HCT116 (cell line): Measurements from ENCODE around the gene PTGER4. TPM values are rescaled to one million over a fixed set of nuclear protein-coding genes. Genes with fewer than 3 reads are reported as not detected.
A peak's percentile ranks its signal among the peaks of the same experiment; 100 is the strongest.

Experiments used
- ATAC-seq: fragments of 200-7000 bp; cut with Tn5 transposase; 2 replicates; pipeline ENCODE4 v1.9.1; 2020; ENCODE audit warnings: mild to moderate bottlenecking, moderate library complexity
- BruUV-seq: library from RNA; stranded (reverse); fragments of 400-500 nt; replicated peaks from 2 replicates; lab custom pipeline; 2021; lab: Mats Ljungman, UMichigan
- CTCF ChIA-PET: fragments of 300-600 bp; sonication (Branson Sonifier 250); formaldehyde crosslinking; loops from one replicate; lab custom pipeline; 2021; ENCODE audit warnings: antibody characterized with exemption; lab: Charles Lee
- POLR2A ChIA-PET: fragments of 300-600, 350-600 bp; sonication (Branson Sonifier 250); formaldehyde crosslinking; loops from one replicate; lab custom pipeline; 2021; ENCODE audit warnings: antibody characterized with exemption; lab: Charles Lee
- RAD21 ChIA-PET, 2 experiments: fragments of 300-600 bp; sonication (Branson Sonifier 250); formaldehyde crosslinking; loops; one replicate each; lab custom pipeline; 2023; ENCODE audit warnings: low total read pairs in 2 of 2; ENCODE audit not compliant: uncharacterized antibody in 2 of 2, unreplicated experiment in 2 of 2, low non-redundant PET in 1 of 2; lab: Charles Lee
- DNase-seq: peaks from one replicate; pipeline ENCODE4 v3.0.0-alpha.2; 2010; ENCODE audit warnings: low read depth, low spot score
- H2AFZ ChIP-seq: fragments of 200-600 bp; shearing (Covaris generic), sonication (generic); 2 replicates; pipeline ENCODE4 v1.6.1; 2017; ENCODE audit warnings: low read depth, mixed run types, mixed read lengths, antibody characterized with exemption, low read length; ENCODE audit not compliant: poor library complexity, severe bottlenecking
- H3K27ac ChIP-seq: 2 replicates; pipeline ENCODE4 v1.5.1; 2012; ENCODE audit warnings: low read depth, low read length
- H3K27me3 ChIP-seq: fragments of 200-600 bp; sonication (generic); 2 replicates; pipeline ENCODE4 v1.6.1; 2016; ENCODE audit warnings: mixed run types, low read length, mixed read lengths; ENCODE audit not compliant: insufficient read depth
- H3K36me3 ChIP-seq, 2 experiments: fragments of 200-500 bp in 1 of 2; fragments of 200-600 bp in 1 of 2; sonication (Bioruptor generic) in 1 of 2; sonication (generic) in 1 of 2; 2 replicates each; pipeline versions ENCODE4 v1.5.1 to v1.6.1; 2014 to 2016; ENCODE audit warnings: low read length in 2 of 2, inconsistent platforms in 1 of 2, mixed read lengths in 1 of 2, mixed run types in 1 of 2; ENCODE audit not compliant: insufficient read depth in 2 of 2, control insufficient read depth in 1 of 2
- H3K4me1 ChIP-seq, 2 experiments: fragments of 200-600 bp in 1 of 2; sonication (generic) in 1 of 2; 2 replicates each; pipeline versions ENCODE4 v1.5.1 to v1.6.1; 2012 to 2017; ENCODE audit warnings: low read length in 2 of 2, inconsistent platforms in 1 of 2, mild to moderate bottlenecking in 1 of 2, mixed read lengths in 1 of 2, mixed run types in 1 of 2, moderate library complexity in 1 of 2; ENCODE audit not compliant: insufficient read depth in 2 of 2, control insufficient read depth in 1 of 2
- H3K4me2 ChIP-seq: fragments of 200-600 bp; sonication (generic); 2 replicates; pipeline ENCODE4 v1.6.1; 2017; ENCODE audit warnings: mixed run types, low read length, mixed read lengths
- H3K4me3 ChIP-seq, 2 experiments: fragments of 200-600 bp in 1 of 2; sonication (generic) in 1 of 2; replicated peaks in 1 of 2; 2 replicates each; pipeline ENCODE4 v1.5.1; 2011 to 2016; ENCODE audit warnings: low read length in 2 of 2, control low read depth in 1 of 2, low read depth in 1 of 2, mild to moderate bottlenecking in 1 of 2, mixed read lengths in 1 of 2, mixed run types in 1 of 2
- H3K79me2 ChIP-seq: fragments of 200-600 bp; sonication (generic); 2 replicates; pipeline ENCODE4 v1.6.1; 2017; ENCODE audit warnings: mild to moderate bottlenecking, mixed run types, low read length, moderate library complexity, mixed read lengths; ENCODE audit not compliant: insufficient read depth
- H3K9ac ChIP-seq: fragments of 200-600 bp; sonication (generic); 2 replicates; pipeline ENCODE4 v1.6.1; 2016; ENCODE audit warnings: low read length, mixed read lengths
- H3K9me2 ChIP-seq: fragments of 200-600 bp; sonication (generic), shearing (Covaris generic); 2 replicates; pipeline ENCODE4 v1.6.1; 2017; ENCODE audit warnings: mixed run types, mild to moderate bottlenecking, moderate library complexity; ENCODE audit not compliant: insufficient read depth
- H3K9me3 ChIP-seq, 2 experiments: fragments of 200-500 bp in 1 of 2; fragments of 200-600 bp in 1 of 2; sonication (Bioruptor generic) in 1 of 2; sonication (generic) in 1 of 2; 2 replicates each; pipeline ENCODE4 v1.6.1; 2014 to 2017; ENCODE audit warnings: low read length in 2 of 2, mixed read lengths in 2 of 2, inconsistent platforms in 1 of 2, low read depth in 1 of 2, mild to moderate bottlenecking in 1 of 2, mixed run types in 1 of 2, moderate library complexity in 1 of 2; ENCODE audit not compliant: control insufficient read depth in 1 of 2, insufficient read depth in 1 of 2
- H4K20me1 ChIP-seq: fragments of 200-600 bp; sonication (generic), shearing (Covaris generic); 2 replicates; pipeline ENCODE4 v1.6.1; 2017; ENCODE audit warnings: mixed run types, mild to moderate bottlenecking, moderate library complexity; ENCODE audit not compliant: insufficient read depth
- CBX3 ChIP-seq: IDR thresholded peaks from 2 replicates; pipeline ENCODE4 v1.6.1; 2012; ENCODE audit warnings: low read depth
- CEBPB ChIP-seq: IDR thresholded peaks from 2 replicates; pipeline ENCODE4 v1.6.1; 2012; ENCODE audit warnings: low read depth
- EGR1 ChIP-seq: IDR thresholded peaks from 2 replicates; pipeline ENCODE4 v1.6.1; 2012; ENCODE audit warnings: low read depth
- ELF1 ChIP-seq: IDR thresholded peaks from 2 replicates; pipeline ENCODE4 v1.6.1; 2012; ENCODE audit warnings: low read depth, borderline replicate concordance
- EZH2 ChIP-seq: fragments of 200-600 bp; sonication (generic); IDR thresholded peaks from 2 replicates; pipeline ENCODE4 v1.6.1; 2017; ENCODE audit warnings: antibody characterized with exemption, mixed run types
- EZH2phosphoT487 ChIP-seq: fragments of 200-600 bp; IDR thresholded peaks from 2 replicates; pipeline ENCODE4 v1.6.1; 2018; ENCODE audit warnings: antibody characterized with exemption, borderline replicate concordance
- FOSL1 ChIP-seq: IDR thresholded peaks from 2 replicates; pipeline ENCODE4 v1.6.1; 2012; ENCODE audit warnings: low read depth
- JUND ChIP-seq: IDR thresholded peaks from 2 replicates; pipeline ENCODE4 v1.6.1; 2012
- POLR2A ChIP-seq: IDR thresholded peaks from 2 replicates; pipeline ENCODE4 v1.7.0; 2011; ENCODE audit warnings: borderline replicate concordance; ENCODE audit not compliant: insufficient read depth, insufficient read length; ENCODE audit errors: extremely low read depth
- POLR2AphosphoS5 ChIP-seq: IDR thresholded peaks from 2 replicates; pipeline ENCODE4 v1.6.1; 2011; ENCODE audit warnings: mild to moderate bottlenecking, low read depth, low read length, moderate library complexity
- SP1 ChIP-seq: IDR thresholded peaks from 2 replicates; pipeline ENCODE4 v1.6.1; 2012; ENCODE audit warnings: low read depth
- SRF ChIP-seq: IDR thresholded peaks from 2 replicates; pipeline ENCODE4 v1.6.1; 2012; ENCODE audit warnings: low read depth
- TCF7L2 ChIP-seq: IDR thresholded peaks from 2 replicates; pipeline ENCODE4 v1.7.0; 2011; ENCODE audit warnings: borderline replicate concordance, inconsistent platforms; ENCODE audit not compliant: insufficient read depth, insufficient read length; ENCODE audit errors: extremely low read depth
- YY1 ChIP-seq: IDR thresholded peaks from 2 replicates; pipeline ENCODE4 v1.6.1; 2011; ENCODE audit warnings: low read length, low read depth, moderate library complexity, mild to moderate bottlenecking; ENCODE audit not compliant: insufficient replicate concordance; ENCODE audit errors: extremely low read depth
- ZFX ChIP-seq: fragments of 450-650 bp; IDR thresholded peaks from 2 replicates; pipeline ENCODE4 v1.6.1; 2017
- ZNF274 ChIP-seq: fragments of 200-500 bp; sonication (Bioruptor generic); IDR thresholded peaks from 2 replicates; pipeline ENCODE4 v1.6.1; 2014; ENCODE audit warnings: mild to moderate bottlenecking, low read depth, low read length, inconsistent platforms
- intact Hi-C: fragments of 100-400 bp; cut with micrococcal nuclease; formaldehyde crosslinking; loops from 2 replicates; pipeline ENCODE4 v1.10.0; 2022
- total RNA-seq: library from RNA; stranded (reverse); gene quantifications from one replicate; pipeline ENCODE4 v1.2.1, GENCODE V29; 2021; ENCODE audit not compliant: unreplicated experiment
- TF ChIP-seq, protein P1 (sequence below): IDR thresholded peaks from 2 replicates; pipeline ENCODE4 v1.6.1; 2012
- TF ChIP-seq, protein P2 (sequence below): IDR thresholded peaks from 2 replicates; pipeline ENCODE4 v1.6.1; 2012; ENCODE audit warnings: low read depth
- TF ChIP-seq, protein P3 (sequence below), 3 experiments: fragments of 200-600 bp in 1 of 3; sonication (generic) in 1 of 3; IDR thresholded peaks in 2 of 3; conservative IDR thresholded peaks in 1 of 3; 2 replicates each; pipeline ENCODE4 v1.5.1; 2012 to 2017; ENCODE audit warnings: low read depth in 2 of 3, low read length in 2 of 3, antibody characterized with exemption in 1 of 3, borderline replicate concordance in 1 of 3, control low read depth in 1 of 3, mild to moderate bottlenecking in 1 of 3, mixed read lengths in 1 of 3, mixed run types in 1 of 3, moderate library complexity in 1 of 3; ENCODE audit not compliant: insufficient read depth in 1 of 3
- TF ChIP-seq, protein P4 (sequence below): IDR thresholded peaks from 2 replicates; pipeline ENCODE4 v1.6.1; 2012

Gene PTGER4
- total RNA-seq, 1 experiment from 2014 or later: 3.0 TPM

DNA sequence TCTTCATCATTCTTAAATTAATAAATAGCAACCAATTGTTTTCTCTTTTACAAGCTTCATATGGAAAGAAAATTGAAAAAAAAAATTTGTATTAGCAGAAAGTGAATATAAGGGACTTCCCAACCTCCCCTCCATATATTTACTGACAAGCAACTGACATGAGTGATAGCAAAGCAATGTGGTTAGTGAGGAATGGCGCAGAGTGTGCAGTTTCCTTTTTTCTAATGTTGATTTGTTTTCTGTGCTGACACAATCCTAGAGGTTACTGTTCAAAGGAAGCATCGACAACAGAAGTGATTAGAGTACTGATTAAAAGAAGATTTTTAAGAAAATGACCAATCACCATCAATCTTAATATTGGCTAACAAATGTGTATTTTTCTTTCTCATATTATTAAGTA, 1.7 kb upstream of the PTGER4 start:
- CTCF ChIA-PET: no interaction called here
- RAD21 ChIA-PET: no interaction called here

More for the DNA sequence above, 1.7 kb upstream of the PTGER4 start:
- no peaks in the 10 kb centered on the region for H3K36me3 ChIP-seq
- H3K9me3 ChIP-seq: no peaks in the 10 kb centered on the region
- peak overlapping the region; percentile 92; the same call in 1 of the 2 replicates for H3K27ac ChIP-seq
- peaks cover 19 to 33% of the 10 kb centered on the region in 2 experiments for H3K4me1 ChIP-seq
- H3K9ac ChIP-seq: no peak overlapping the region
- no peak overlapping the region for H2AFZ ChIP-seq
- no peaks in the 10 kb centered on the region for H3K27me3 ChIP-seq
- intact Hi-C loops: no loop called here
- POLR2A ChIA-PET: interaction anchor here (0.7 kb wide), 1 partner anchor 475 kb away, joined by 4 read pairs; no protein-coding TSS in a partner anchor
- no TSS peak for BruUV-seq
- DNase-seq (no peak), ATAC-seq (no peak)
- TF ChIP-seq ZNF274 (no peak), ELF1 (no peak), ZFX (no peak), CBX3 (no peak), TCF7L2 (no peak), FOSL1 (no peak), CEBPB (no peak), JUND (no peak), EZH2 (no peak), EGR1 (no peak), EZH2phosphoT487 (no peak), SRF (no peak), SP1 (no peak), YY1 (no peak), POLR2AphosphoS5 (no peak), POLR2A (no peak)
- TF ChIP-seq, protein P1, sequence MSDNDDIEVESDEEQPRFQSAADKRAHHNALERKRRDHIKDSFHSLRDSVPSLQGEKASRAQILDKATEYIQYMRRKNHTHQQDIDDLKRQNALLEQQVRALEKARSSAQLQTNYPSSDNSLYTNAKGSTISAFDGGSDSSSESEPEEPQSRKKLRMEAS: no peak
- TF ChIP-seq, protein P2, sequence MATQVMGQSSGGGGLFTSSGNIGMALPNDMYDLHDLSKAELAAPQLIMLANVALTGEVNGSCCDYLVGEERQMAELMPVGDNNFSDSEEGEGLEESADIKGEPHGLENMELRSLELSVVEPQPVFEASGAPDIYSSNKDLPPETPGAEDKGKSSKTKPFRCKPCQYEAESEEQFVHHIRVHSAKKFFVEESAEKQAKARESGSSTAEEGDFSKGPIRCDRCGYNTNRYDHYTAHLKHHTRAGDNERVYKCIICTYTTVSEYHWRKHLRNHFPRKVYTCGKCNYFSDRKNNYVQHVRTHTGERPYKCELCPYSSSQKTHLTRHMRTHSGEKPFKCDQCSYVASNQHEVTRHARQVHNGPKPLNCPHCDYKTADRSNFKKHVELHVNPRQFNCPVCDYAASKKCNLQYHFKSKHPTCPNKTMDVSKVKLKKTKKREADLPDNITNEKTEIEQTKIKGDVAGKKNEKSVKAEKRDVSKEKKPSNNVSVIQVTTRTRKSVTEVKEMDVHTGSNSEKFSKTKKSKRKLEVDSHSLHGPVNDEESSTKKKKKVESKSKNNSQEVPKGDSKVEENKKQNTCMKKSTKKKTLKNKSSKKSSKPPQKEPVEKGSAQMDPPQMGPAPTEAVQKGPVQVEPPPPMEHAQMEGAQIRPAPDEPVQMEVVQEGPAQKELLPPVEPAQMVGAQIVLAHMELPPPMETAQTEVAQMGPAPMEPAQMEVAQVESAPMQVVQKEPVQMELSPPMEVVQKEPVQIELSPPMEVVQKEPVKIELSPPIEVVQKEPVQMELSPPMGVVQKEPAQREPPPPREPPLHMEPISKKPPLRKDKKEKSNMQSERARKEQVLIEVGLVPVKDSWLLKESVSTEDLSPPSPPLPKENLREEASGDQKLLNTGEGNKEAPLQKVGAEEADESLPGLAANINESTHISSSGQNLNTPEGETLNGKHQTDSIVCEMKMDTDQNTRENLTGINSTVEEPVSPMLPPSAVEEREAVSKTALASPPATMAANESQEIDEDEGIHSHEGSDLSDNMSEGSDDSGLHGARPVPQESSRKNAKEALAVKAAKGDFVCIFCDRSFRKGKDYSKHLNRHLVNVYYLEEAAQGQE: no peak
- TF ChIP-seq, protein P3, sequence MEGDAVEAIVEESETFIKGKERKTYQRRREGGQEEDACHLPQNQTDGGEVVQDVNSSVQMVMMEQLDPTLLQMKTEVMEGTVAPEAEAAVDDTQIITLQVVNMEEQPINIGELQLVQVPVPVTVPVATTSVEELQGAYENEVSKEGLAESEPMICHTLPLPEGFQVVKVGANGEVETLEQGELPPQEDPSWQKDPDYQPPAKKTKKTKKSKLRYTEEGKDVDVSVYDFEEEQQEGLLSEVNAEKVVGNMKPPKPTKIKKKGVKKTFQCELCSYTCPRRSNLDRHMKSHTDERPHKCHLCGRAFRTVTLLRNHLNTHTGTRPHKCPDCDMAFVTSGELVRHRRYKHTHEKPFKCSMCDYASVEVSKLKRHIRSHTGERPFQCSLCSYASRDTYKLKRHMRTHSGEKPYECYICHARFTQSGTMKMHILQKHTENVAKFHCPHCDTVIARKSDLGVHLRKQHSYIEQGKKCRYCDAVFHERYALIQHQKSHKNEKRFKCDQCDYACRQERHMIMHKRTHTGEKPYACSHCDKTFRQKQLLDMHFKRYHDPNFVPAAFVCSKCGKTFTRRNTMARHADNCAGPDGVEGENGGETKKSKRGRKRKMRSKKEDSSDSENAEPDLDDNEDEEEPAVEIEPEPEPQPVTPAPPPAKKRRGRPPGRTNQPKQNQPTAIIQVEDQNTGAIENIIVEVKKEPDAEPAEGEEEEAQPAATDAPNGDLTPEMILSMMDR (IDR thresholded peaks at IDR 0.05 in 2 of 3, conservative IDR thresholded peaks at IDR 0.05 in 1 of 3; ENCODE audit: borderline replicate concordance in 1 of 3, insufficient read depth in 1 of 3, low read depth in 2 of 3, low read length in 2 of 3): no peak
- TF ChIP-seq, protein P4, sequence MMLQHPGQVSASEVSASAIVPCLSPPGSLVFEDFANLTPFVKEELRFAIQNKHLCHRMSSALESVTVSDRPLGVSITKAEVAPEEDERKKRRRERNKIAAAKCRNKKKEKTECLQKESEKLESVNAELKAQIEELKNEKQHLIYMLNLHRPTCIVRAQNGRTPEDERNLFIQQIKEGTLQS: no peak
- no peaks in the 10 kb centered on the region for H4K20me1 ChIP-seq
- H3K4me3 ChIP-seq: peak overlapping the region; percentile 60 to 70; a peak in 3 of 4 replicates
- H3K79me2 ChIP-seq: no peaks in the 10 kb centered on the region
- peak overlapping the region; percentile 73; the same call in 1 of the 2 replicates for H3K4me2 ChIP-seq
- H3K9me2 ChIP-seq: no peaks in the 10 kb centered on the region
